HG02763 (cell line): ENCODE results near the gene FERMT3.

Source experiments
- ATAC-seq: cut with Tn5 transposase; IDR thresholded peaks from one replicate; pipeline ENCODE4 v1.9.1; 2021; ENCODE audit warnings: mild to moderate bottlenecking, moderate library complexity; ENCODE audit not compliant: unreplicated experiment

The FERMT3 gene

GRCh38 chr11:64247729-64248531, 41.4 kb downstream of the FERMT3 start:
- no peak for ATAC-seq

GRCh38 chr11:64248578-64248977, 42.1 kb downstream of the FERMT3 start:
- no peak for ATAC-seq

- ATAC-seq: no peak
These were observed 42.5 kb downstream of the FERMT3 start for GRCh38 chr11:64249038-64249437.

- no peak for ATAC-seq
These were observed 43.3 kb downstream of the FERMT3 start for GRCh38 chr11:64249563-64250414.

- no peak for ATAC-seq
These were observed 44.0 kb downstream of the FERMT3 start for GRCh38 chr11:64250415-64251015.

GRCh38 chr11:64251016-64251752, 44.7 kb downstream of the FERMT3 start, which contains the start of gene PLCB3:
TSS of gene PLCB3 (plus strand) at chr11:64251530. CDS start at chr11:64251650, 120 bp downstream.
- no peak for ATAC-seq

GRCh38 chr11:64251753-64252002, 45.2 kb downstream of the FERMT3 start:
- ATAC-seq: no peak

GRCh38 chr11:64252003-64252872, 45.7 kb downstream of the FERMT3 start:
- ATAC-seq: no peak

GRCh38 chr11:64253043-64253442, 46.5 kb downstream of the FERMT3 start:
- ATAC-seq: no peak

GRCh38 chr11:64253481-64253880, 47.0 kb downstream of the FERMT3 start:
- ATAC-seq: no peak

GRCh38 chr11:64254326-64254725, 47.8 kb downstream of the FERMT3 start:
- no peak for ATAC-seq

- no peak for ATAC-seq
These were observed 48.9 kb downstream of the FERMT3 start for GRCh38 chr11:64255135-64256128.

GRCh38 chr11:64256300-64256699, 49.8 kb downstream of the FERMT3 start:
- no peak for ATAC-seq

GRCh38 chr11:64258356-64258755, 51.8 kb downstream of the FERMT3 start:
- ATAC-seq: no peak

- ATAC-seq: no peak
These were observed 52.5 kb downstream of the FERMT3 start for GRCh38 chr11:64258946-64259532.

- no peak for ATAC-seq
These were observed 53.1 kb downstream of the FERMT3 start for GRCh38 chr11:64259533-64260067.

- ATAC-seq: no peak
These were observed 53.7 kb downstream of the FERMT3 start for GRCh38 chr11:64260147-64260708.

- no peak for ATAC-seq
These were observed 55.1 kb downstream of the FERMT3 start for GRCh38 chr11:64261556-64262080.
